ENCODE measurements around the gene TSPAN31.

DNA sequence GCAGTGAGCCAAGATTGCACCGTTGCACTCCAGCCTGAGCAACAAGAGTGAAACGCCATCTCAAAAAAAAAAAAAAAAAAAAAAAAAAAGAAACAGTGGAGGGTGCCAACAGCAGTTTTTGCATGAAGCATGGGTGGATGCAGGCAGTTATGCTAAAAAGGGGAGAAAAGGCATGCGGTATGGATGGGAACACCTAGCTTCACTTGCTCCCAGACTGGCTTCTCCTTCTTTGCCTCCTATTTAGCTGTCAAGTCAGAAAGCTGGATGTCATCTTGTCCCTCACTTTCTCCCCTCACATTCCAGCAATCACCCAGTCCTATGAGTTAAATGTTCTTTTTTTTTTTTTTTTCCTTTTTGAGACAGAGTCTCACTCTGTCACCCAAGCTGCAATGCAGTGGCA is 30.2 kb downstream of the TSPAN31 start:
- TF ChIP-seq EZH2 (IDR thresholded peaks at IDR 0.05): no peak
- TF ChIP-seq POLR2AphosphoS5 (IDR thresholded peaks at IDR 0.05; ENCODE audit: borderline replicate concordance, low read depth, low read length): no peak
- TF ChIP-seq FOXP2 (optimal IDR thresholded peaks at IDR 0.05; ENCODE audit: control extremely low read depth, extremely low read length, insufficient read depth): no peak
